Measurements from ENCODE around the gene NDUFA7. TPM values are rescaled to one million over a fixed set of nuclear protein-coding genes. Genes with fewer than 3 reads are reported as not detected.

Gene NDUFA7
- total and polyA plus RNA-seq, 2 donors (not counting 1 experiment from before 2014, with no cell fraction given), result 28.6 to 71.7 TPM

DNA sequence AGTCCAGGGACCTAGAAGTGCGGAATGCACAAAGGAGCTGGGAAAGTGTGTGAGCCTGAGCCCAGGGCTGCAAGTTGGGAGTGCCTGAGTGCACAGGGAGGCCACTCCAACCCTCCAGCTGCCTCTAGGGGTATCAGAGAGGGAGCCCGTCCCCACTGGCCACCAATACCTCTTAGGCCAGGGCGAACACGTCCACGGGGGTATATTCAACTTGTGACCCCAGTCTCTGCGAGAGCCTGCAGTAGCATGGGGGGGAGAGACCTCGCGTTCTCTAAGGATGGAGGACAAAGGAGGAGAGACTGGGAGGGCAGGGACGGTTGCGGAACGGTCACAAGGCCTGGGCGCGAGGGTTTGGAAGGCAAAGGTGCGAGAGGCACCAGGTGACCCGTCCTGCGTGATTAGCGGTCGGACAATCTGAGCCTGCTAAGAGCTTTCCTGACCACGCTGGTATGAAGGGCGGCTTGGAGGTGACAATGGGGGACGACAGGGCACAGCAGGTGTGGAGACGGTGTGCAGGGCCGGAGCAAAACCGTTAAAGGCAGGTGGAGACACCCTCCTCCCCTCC is 13.7 kb downstream of the NDUFA7 start:
- H3K9me3 Mint-ChIP-seq (ENCODE audit: insufficient read depth), result no peaks in the 10 kb centered on the region

More for the DNA sequence above, 13.7 kb downstream of the NDUFA7 start:
- peaks cover 0 to 12% of the 10 kb centered on the region in 2 experiments for H3K36me3 ChIP-seq (replicated peaks in 1 of 2; ENCODE audit: control extremely low read depth in 1 of 2, control insufficient read depth in 1 of 2, extremely low read depth in 1 of 2, insufficient read depth in 2 of 2, low read length in 1 of 2)
- H3K27ac ChIP-seq (ENCODE audit: low read length in 2 of 2), result no peak overlapping the region
- peak overlapping the region; percentile 44 to 68 (median 66) for H3K4me3 ChIP-seq (ENCODE audit: control extremely low read depth in 1 of 5, extremely low read depth in 1 of 5, insufficient read depth in 1 of 5, low read depth in 2 of 5, low read length in 4 of 5)
- ATAC-seq (ENCODE audit: low read depth), result no peak
- peaks cover 7 to 18% of the 10 kb centered on the region in 2 donors for H3K4me1 ChIP-seq (ENCODE audit: control insufficient read depth in 2 of 2, insufficient read depth in 2 of 2, low read length in 2 of 2)
- peak overlapping the region; percentile 67 for H3K9ac ChIP-seq (ENCODE audit: low read length)
- Mint-ChIP-seq H3K4me3 (peak overlapping the region; percentile 93), H3K27ac (peak overlapping the region; percentile 87), H3K27me3 (no peaks in the 10 kb centered on the region), H3K4me1 (peaks cover 24% of the 10 kb centered on the region)
- TF ChIP-seq CTCF (IDR thresholded peaks at IDR 0.05) (no peak), EZH2 (IDR thresholded peaks at IDR 0.05; ENCODE audit: borderline replicate concordance, insufficient read depth, low read depth, low read length, poor library complexity, severe bottlenecking) (no peak)
- peaks cover 6% of the 10 kb centered on the region for H4K20me1 ChIP-seq (ENCODE audit: control insufficient read depth, insufficient read depth, low read length, poor library complexity, severe bottlenecking)
- 54% methylated on average over 20 of the region's 24 CpGs for WGBS (ENCODE audit: insufficient coverage)
- ChIA-PET POLR2A (interaction anchor here (0.7 kb wide), 2 partner anchors 9 to 256 kb away, joined by 3 to 10 read pairs; no protein-coding TSS in a partner anchor), CTCF (interaction anchor here (0.7 kb wide), 1 partner anchor 141 kb away, joined by 3 read pairs; no protein-coding TSS in a partner anchor)
- peak overlapping the region; percentile 86 for H3K4me2 ChIP-seq (replicated peaks; ENCODE audit: low read depth, low read length, poor library complexity, severe bottlenecking)
- intact Hi-C loops (cut with micrococcal nuclease), result loop anchor here (10.0 kb wide), 1 partner anchor 1113 kb away; no protein-coding TSS in a partner anchor
- peak overlapping the region; percentile 74 for H2AFZ ChIP-seq (ENCODE audit: insufficient read depth, low read depth, low read length, poor library complexity, severe bottlenecking)
- H3K9me3 ChIP-seq (ENCODE audit: control extremely low read depth in 1 of 3, control insufficient read depth in 2 of 3, insufficient read depth in 1 of 3, low read length in 2 of 3), result no peaks in the 10 kb centered on the region
- H3K27me3 ChIP-seq (replicated peaks in 1 of 4; ENCODE audit: control extremely low read depth in 1 of 4, control insufficient read depth in 3 of 4, insufficient read depth in 4 of 4, low read length in 3 of 4), result no peaks in the 10 kb centered on the region
- DNase-seq, result no peak
- peaks cover 17% of the 10 kb centered on the region for H3K79me2 ChIP-seq (ENCODE audit: control insufficient read depth, insufficient read depth, low read length)
